Measurements from ENCODE around the gene CAMSAP2.

CAMSAP2 gene

DNA sequence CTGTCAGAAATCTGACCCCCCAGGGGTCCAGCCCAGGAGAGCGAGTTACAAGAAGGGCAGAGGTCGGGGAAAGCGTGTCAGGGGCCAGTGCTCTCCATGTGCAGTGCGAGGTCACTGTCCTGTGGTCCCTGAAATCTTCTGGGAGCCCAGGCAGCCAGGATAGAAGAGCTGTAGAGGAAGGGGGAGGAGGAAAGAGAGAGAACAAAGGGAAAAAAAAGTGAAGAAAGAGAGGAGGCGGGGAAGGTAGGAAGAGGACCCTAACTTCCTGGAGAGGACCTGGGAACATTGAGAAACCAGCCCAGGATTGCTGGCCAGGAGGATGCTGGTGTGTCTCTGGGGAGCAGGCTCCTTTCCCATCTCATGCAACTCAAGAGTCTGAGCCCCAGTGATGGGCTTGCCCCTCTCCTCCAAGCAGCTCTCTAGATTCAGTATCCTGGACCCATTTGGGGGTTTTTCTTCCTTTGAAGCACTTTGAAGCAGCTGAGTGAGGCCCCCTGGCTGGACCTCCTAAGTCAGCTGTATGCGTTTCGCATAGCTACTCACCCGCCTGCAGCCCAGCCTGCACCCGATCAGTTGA is 149.2 kb downstream of the CAMSAP2 start:
- no peak overlapping the region for H3K4me3 ChIP-seq (ENCODE audit: severe bottlenecking)
- no peak for ATAC-seq (ENCODE audit: low read depth)
- H3K27me3 ChIP-seq (ENCODE audit: insufficient read depth, poor library complexity, severe bottlenecking), result no peaks in the 10 kb centered on the region

DNA sequence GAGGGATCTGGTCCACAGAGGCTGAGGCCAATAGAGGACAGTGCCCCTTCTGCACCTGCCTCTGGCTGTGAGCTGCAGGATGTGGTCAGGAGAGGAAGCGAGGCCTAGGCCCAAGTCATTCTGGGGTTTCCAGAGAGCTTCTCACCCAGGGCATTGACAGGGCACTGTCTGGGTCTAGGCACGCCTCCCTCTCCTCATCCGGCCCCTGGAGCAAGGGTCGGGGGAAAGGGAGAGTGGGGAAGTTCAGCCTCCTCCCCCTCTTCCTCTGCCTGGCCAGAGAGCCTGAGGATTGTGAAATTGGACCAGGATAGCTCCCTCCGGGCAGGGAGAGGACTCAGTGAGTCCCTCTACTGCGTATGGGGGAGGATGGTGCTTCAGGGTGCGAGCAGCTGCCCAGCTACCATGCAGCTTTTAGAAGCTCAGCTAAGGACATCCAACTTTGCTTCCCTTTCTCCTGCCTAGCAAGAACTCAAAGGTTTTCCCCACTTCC is 149.7 kb downstream of the CAMSAP2 start:
- no peak for DNase-seq (ENCODE audit: low spot score)

More for the DNA sequence above, 149.2 kb downstream of the CAMSAP2 start:
- TF ChIP-seq, protein P1, sequence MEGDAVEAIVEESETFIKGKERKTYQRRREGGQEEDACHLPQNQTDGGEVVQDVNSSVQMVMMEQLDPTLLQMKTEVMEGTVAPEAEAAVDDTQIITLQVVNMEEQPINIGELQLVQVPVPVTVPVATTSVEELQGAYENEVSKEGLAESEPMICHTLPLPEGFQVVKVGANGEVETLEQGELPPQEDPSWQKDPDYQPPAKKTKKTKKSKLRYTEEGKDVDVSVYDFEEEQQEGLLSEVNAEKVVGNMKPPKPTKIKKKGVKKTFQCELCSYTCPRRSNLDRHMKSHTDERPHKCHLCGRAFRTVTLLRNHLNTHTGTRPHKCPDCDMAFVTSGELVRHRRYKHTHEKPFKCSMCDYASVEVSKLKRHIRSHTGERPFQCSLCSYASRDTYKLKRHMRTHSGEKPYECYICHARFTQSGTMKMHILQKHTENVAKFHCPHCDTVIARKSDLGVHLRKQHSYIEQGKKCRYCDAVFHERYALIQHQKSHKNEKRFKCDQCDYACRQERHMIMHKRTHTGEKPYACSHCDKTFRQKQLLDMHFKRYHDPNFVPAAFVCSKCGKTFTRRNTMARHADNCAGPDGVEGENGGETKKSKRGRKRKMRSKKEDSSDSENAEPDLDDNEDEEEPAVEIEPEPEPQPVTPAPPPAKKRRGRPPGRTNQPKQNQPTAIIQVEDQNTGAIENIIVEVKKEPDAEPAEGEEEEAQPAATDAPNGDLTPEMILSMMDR (IDR thresholded peaks at IDR 0.05; ENCODE audit: poor library complexity, severe bottlenecking), result no peak
- no peaks in the 10 kb centered on the region for H3K36me3 ChIP-seq (ENCODE audit: low read depth)
- DNase-seq (ENCODE audit: low spot score), result no peak
- no peak overlapping the region for H3K27ac ChIP-seq (ENCODE audit: poor library complexity, severe bottlenecking)
- H3K4me1 ChIP-seq (ENCODE audit: insufficient read depth, poor library complexity, severe bottlenecking), result peaks cover 10% of the 10 kb centered on the region
- no peaks in the 10 kb centered on the region for H3K9me3 ChIP-seq (ENCODE audit: severe bottlenecking)

DNA sequence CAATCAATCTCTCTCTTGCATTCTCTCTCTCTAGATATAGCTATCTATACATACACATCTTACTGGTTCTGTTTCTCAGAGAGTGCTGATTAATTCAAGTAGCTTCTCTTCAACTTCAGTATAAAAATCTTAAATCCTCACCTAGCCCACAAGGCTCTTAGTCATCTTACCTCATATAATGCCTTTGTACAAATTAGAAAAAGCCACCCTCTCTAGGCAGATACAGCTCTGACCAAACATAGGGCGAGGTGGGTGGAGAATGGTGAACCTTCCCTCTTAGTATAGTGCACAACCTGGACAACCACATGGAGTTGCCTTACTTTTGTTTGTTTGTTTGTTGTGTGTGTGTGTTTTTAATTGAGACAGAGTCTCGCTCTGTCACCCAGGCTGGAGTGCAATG is 150.9 kb downstream of the CAMSAP2 start:
- no peak for DNase-seq (ENCODE audit: low spot score)
- Histone ChIP-seq H3K4me1 (ENCODE audit: insufficient read depth, poor library complexity, severe bottlenecking) (peaks cover 27% of the 10 kb centered on the region), H3K36me3 (ENCODE audit: low read depth) (no peaks in the 10 kb centered on the region), H3K9me3 (ENCODE audit: severe bottlenecking) (no peaks in the 10 kb centered on the region), H3K4me3 (ENCODE audit: severe bottlenecking) (no peak overlapping the region), H3K27ac (ENCODE audit: poor library complexity, severe bottlenecking) (no peak overlapping the region), H3K27me3 (ENCODE audit: insufficient read depth, poor library complexity, severe bottlenecking) (no peaks in the 10 kb centered on the region)
- ATAC-seq (ENCODE audit: low read depth), result no peak
- TF ChIP-seq, protein P1 (IDR thresholded peaks at IDR 0.05; ENCODE audit: poor library complexity, severe bottlenecking), result no peak

More for the DNA sequence above, 149.7 kb downstream of the CAMSAP2 start:
- ATAC-seq (ENCODE audit: low read depth), result peak; percentile 53
- peaks cover 16% of the 10 kb centered on the region for H3K4me1 ChIP-seq (ENCODE audit: insufficient read depth, poor library complexity, severe bottlenecking)
- no peaks in the 10 kb centered on the region for H3K36me3 ChIP-seq (ENCODE audit: low read depth)
- no peaks in the 10 kb centered on the region for H3K9me3 ChIP-seq (ENCODE audit: severe bottlenecking)
- TF ChIP-seq, protein P1 (IDR thresholded peaks at IDR 0.05; ENCODE audit: poor library complexity, severe bottlenecking), result no peak
- no peaks in the 10 kb centered on the region for H3K27me3 ChIP-seq (ENCODE audit: insufficient read depth, poor library complexity, severe bottlenecking)
- H3K27ac ChIP-seq (ENCODE audit: poor library complexity, severe bottlenecking), result no peak overlapping the region
- no peak overlapping the region for H3K4me3 ChIP-seq (ENCODE audit: severe bottlenecking)

DNA sequence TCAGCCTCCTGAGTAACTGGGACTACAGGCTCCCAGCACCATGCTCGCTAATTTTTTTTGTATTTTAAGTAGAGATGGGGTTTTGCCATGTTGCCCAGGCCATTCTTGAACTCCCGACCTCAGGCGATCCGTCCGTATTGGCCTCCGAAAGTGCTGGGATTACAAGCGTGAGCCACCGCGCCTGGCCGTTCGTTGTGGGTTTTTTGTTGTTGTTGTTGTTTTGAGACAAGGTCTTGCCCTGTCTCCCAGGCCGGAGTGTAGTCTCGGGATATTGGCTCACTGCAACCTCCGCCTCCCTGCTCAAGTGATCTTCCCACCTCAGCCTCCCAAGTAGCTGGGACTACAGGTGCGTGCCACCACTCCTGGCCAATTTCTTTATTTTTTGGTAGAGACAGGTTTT is 151.3 kb downstream of the CAMSAP2 start:
- no peak for ATAC-seq (ENCODE audit: low read depth)
- peaks cover 28% of the 10 kb centered on the region for H3K4me1 ChIP-seq (ENCODE audit: insufficient read depth, poor library complexity, severe bottlenecking)
- DNase-seq (ENCODE audit: low spot score), result no peak
- H3K27ac ChIP-seq (ENCODE audit: poor library complexity, severe bottlenecking), result no peak overlapping the region
- H3K27me3 ChIP-seq (ENCODE audit: insufficient read depth, poor library complexity, severe bottlenecking), result no peaks in the 10 kb centered on the region
- TF ChIP-seq, protein P1 (IDR thresholded peaks at IDR 0.05; ENCODE audit: poor library complexity, severe bottlenecking), result no peak
- no peaks in the 10 kb centered on the region for H3K36me3 ChIP-seq (ENCODE audit: low read depth)
- H3K4me3 ChIP-seq (ENCODE audit: severe bottlenecking), result no peak overlapping the region
- no peaks in the 10 kb centered on the region for H3K9me3 ChIP-seq (ENCODE audit: severe bottlenecking)

Measured in RWPE2 (cell line).